NK-92 (cell line): ENCODE measurements around the gene COL18A1.
"Not testable (repeated sequence)": the region's sequence is repeated elsewhere in the genome, so short reads cannot be mapped to it uniquely, and the experiment has no call there.

ENCODE experiments used
- DNase-seq: peaks from one replicate; lab custom pipeline; 2025; ENCODE audit not compliant: unreplicated experiment; lab: John Stamatoyannopoulos, UW

COL18A1 gene

GRCh38 chr21:45423968-45424853, 19.2 kb downstream of the COL18A1 start:
- no peak for DNase-seq

- DNase-seq = no peak
Observed at GRCh38 chr21:45424854-45425795, 20.2 kb downstream of the COL18A1 start.

- DNase-seq = no peak
Observed at GRCh38 chr21:45427331-45428271, 22.6 kb downstream of the COL18A1 start.

- no peak for DNase-seq
Observed at GRCh38 chr21:45428534-45428933, 23.6 kb downstream of the COL18A1 start.

- no peak for DNase-seq
Observed at GRCh38 chr21:45429221-45430175, 24.5 kb downstream of the COL18A1 start.

- no peak for DNase-seq
Observed at GRCh38 chr21:45430521-45431501, 25.8 kb downstream of the COL18A1 start.

GRCh38 chr21:45431781-45432572, 27.0 kb downstream of the COL18A1 start:
- no peak for DNase-seq

- DNase-seq = no peak
Observed at GRCh38 chr21:45432575-45433255, 27.8 kb downstream of the COL18A1 start.

- no peak for DNase-seq
Observed at GRCh38 chr21:45433301-45433700, 28.3 kb downstream of the COL18A1 start.

- no peak for DNase-seq
Observed at GRCh38 chr21:45433911-45434644, 29.1 kb downstream of the COL18A1 start.

- DNase-seq = no peak
Observed at GRCh38 chr21:45434645-45435217, 29.8 kb downstream of the COL18A1 start.

GRCh38 chr21:45435405-45435981, 30.5 kb downstream of the COL18A1 start:
- no peak for DNase-seq

GRCh38 chr21:45436351-45437065, 31.5 kb downstream of the COL18A1 start:
- DNase-seq = no peak

GRCh38 chr21:45437844-45438243, 32.9 kb downstream of the COL18A1 start:
- not testable (repeated sequence) for DNase-seq
